ENCODE results near the gene TARS1. TPM values are rescaled to one million over a fixed set of nuclear protein-coding genes. Genes with fewer than 3 reads are reported as not detected.
A peak's percentile ranks its signal among the peaks of the same experiment; 100 is the strongest.

TARS1 gene
- total and polyA plus RNA-seq, 3 experiments from 2014 or later, result 71.5 to 236 (median 234) TPM

GRCh38 chr5:33444542-33444941 lies 3.8 kb downstream of the TARS1 start:
- Mint-ChIP-seq H3K36me3 (peaks cover 7 to 42% (median 18%) of the 10 kb centered on the region in 3 donors), H3K9me3 (no peaks in the 10 kb centered on the region), H3K27me3 (no peaks in the 10 kb centered on the region), H3K4me1 (peaks cover 39 to 57% (median 44%) of the 10 kb centered on the region in 3 donors), H3K4me3 (peak overlapping the region in 1 of 7 donors; percentile 5), H3K27ac (peak overlapping the region in 3 of 8 donors; percentile 4 to 33 (median 12))
- no peaks in the 10 kb centered on the region for H3K9me3 ChIP-seq (ENCODE audit: low read length)
- DNase-seq, result no peak
- ChIA-PET CTCF (no interaction called here), POLR2A (no interaction called here)
- H3K4me3 ChIP-seq (ENCODE audit: low read length), result no peak overlapping the region
- no peak overlapping the region for H3K27ac ChIP-seq (ENCODE audit: low read depth, low read length)
- H3K27me3 ChIP-seq (ENCODE audit: insufficient read depth, low read length, poor library complexity, severe bottlenecking), result no peaks in the 10 kb centered on the region
- H3K4me1 ChIP-seq (ENCODE audit: insufficient read depth, low read length), result peaks cover 19% of the 10 kb centered on the region
- peaks cover 17% of the 10 kb centered on the region for H3K36me3 ChIP-seq (ENCODE audit: insufficient read depth, low read length)

GRCh38 chr5:33445798-33446197 lies 5.0 kb downstream of the TARS1 start:
- H3K36me3 Mint-ChIP-seq, result peaks cover 7 to 51% (median 18%) of the 10 kb centered on the region in 3 donors

GRCh38 chr5:33448118-33448517 lies 7.4 kb downstream of the TARS1 start:
- POLR2A ChIA-PET, result no interaction called here
- H3K4me3 Mint-ChIP-seq, result no peak overlapping the region
- H3K4me3 ChIP-seq (ENCODE audit: low read length), result no peak overlapping the region
- peaks cover 34 to 55% (median 36%) of the 10 kb centered on the region in 3 donors for H3K4me1 Mint-ChIP-seq
- peak overlapping the region in 2 of 8 donors; percentile 6 to 15 for H3K27ac Mint-ChIP-seq
- H3K4me1 ChIP-seq (ENCODE audit: insufficient read depth, low read length), result peaks cover under 1% of the 10 kb centered on the region
- no peaks in the 10 kb centered on the region for H3K9me3 ChIP-seq (ENCODE audit: low read length)
- DNase-seq, result no peak
- H3K36me3 Mint-ChIP-seq, result peaks cover 7 to 66% (median 20%) of the 10 kb centered on the region in 3 donors
- H3K27me3 ChIP-seq (ENCODE audit: insufficient read depth, low read length, poor library complexity, severe bottlenecking), result no peaks in the 10 kb centered on the region
- H3K27me3 Mint-ChIP-seq, result no peaks in the 10 kb centered on the region
- no peaks in the 10 kb centered on the region for H3K9me3 Mint-ChIP-seq
- H3K36me3 ChIP-seq (ENCODE audit: insufficient read depth, low read length), result peaks cover 26% of the 10 kb centered on the region
- CTCF ChIA-PET, result interaction anchor here (2.1 kb wide), 1 partner anchor 12 kb away, joined by 5 read pairs; no protein-coding TSS in a partner anchor
- no peak overlapping the region for H3K27ac ChIP-seq (ENCODE audit: low read depth, low read length)

More at GRCh38 chr5:33445798-33446197, 5.0 kb downstream of the TARS1 start:
- CTCF ChIA-PET, result no interaction called here
- H3K9me3 Mint-ChIP-seq, result no peaks in the 10 kb centered on the region
- no peak for DNase-seq
- Histone ChIP-seq H3K4me1 (ENCODE audit: insufficient read depth, low read length) (peaks cover 16% of the 10 kb centered on the region), H3K27me3 (ENCODE audit: insufficient read depth, low read length, poor library complexity, severe bottlenecking) (no peaks in the 10 kb centered on the region), H3K27ac (ENCODE audit: low read depth, low read length) (no peak overlapping the region), H3K9me3 (ENCODE audit: low read length) (no peaks in the 10 kb centered on the region), H3K4me3 (ENCODE audit: low read length) (no peak overlapping the region), H3K36me3 (ENCODE audit: insufficient read depth, low read length) (peaks cover 24% of the 10 kb centered on the region)
- H3K27me3 Mint-ChIP-seq, result no peaks in the 10 kb centered on the region
- H3K27ac Mint-ChIP-seq, result peak overlapping the region in 5 of 8 donors; percentile 6 to 67 (median 40)
- POLR2A ChIA-PET, result no interaction called here
- H3K4me3 Mint-ChIP-seq, result no peak overlapping the region
- peaks cover 39 to 57% (median 44%) of the 10 kb centered on the region in 3 donors for H3K4me1 Mint-ChIP-seq

- ChIA-PET POLR2A (no interaction called here), CTCF (interaction anchor here (1.5 kb wide), 1 partner anchor 21 kb away, joined by 4 read pairs; no protein-coding TSS in a partner anchor)
- H3K4me1 Mint-ChIP-seq, result peaks cover 0 to 4% (median 2%) of the 10 kb centered on the region in 3 donors
- Histone ChIP-seq H3K9me3 (ENCODE audit: low read length) (no peaks in the 10 kb centered on the region), H3K4me3 (ENCODE audit: low read length) (no peak overlapping the region), H3K27me3 (ENCODE audit: insufficient read depth, low read length, poor library complexity, severe bottlenecking) (no peaks in the 10 kb centered on the region), H3K4me1 (ENCODE audit: insufficient read depth, low read length) (no peaks in the 10 kb centered on the region), H3K27ac (ENCODE audit: low read depth, low read length) (no peak overlapping the region), H3K36me3 (ENCODE audit: insufficient read depth, low read length) (peaks cover 79% of the 10 kb centered on the region)
- no peak for DNase-seq
- H3K4me3 Mint-ChIP-seq, result no peak overlapping the region
- peak overlapping the region in 1 of 8 donors; percentile 17 for H3K27ac Mint-ChIP-seq
- peaks cover 13 to 91% (median 29%) of the 10 kb centered on the region in 3 donors for H3K36me3 Mint-ChIP-seq
- H3K9me3 Mint-ChIP-seq, result no peaks in the 10 kb centered on the region
- H3K27me3 Mint-ChIP-seq, result no peaks in the 10 kb centered on the region
These were observed 16.4 kb downstream of the TARS1 start for GRCh38 chr5:33457126-33457525.

GRCh38 chr5:33457817-33458216 lies 17.1 kb downstream of the TARS1 start:
- Mint-ChIP-seq H3K4me1 (no peaks in the 10 kb centered on the region), H3K36me3 (peaks cover 13 to 93% (median 33%) of the 10 kb centered on the region in 3 donors), H3K27ac (no peak overlapping the region), H3K4me3 (no peak overlapping the region), H3K27me3 (no peaks in the 10 kb centered on the region), H3K9me3 (no peaks in the 10 kb centered on the region)
- Histone ChIP-seq H3K9me3 (ENCODE audit: low read length) (no peaks in the 10 kb centered on the region), H3K4me1 (ENCODE audit: insufficient read depth, low read length) (no peaks in the 10 kb centered on the region), H3K27me3 (ENCODE audit: insufficient read depth, low read length, poor library complexity, severe bottlenecking) (no peaks in the 10 kb centered on the region), H3K4me3 (ENCODE audit: low read length) (no peak overlapping the region), H3K27ac (ENCODE audit: low read depth, low read length) (no peak overlapping the region), H3K36me3 (ENCODE audit: insufficient read depth, low read length) (peaks cover 86% of the 10 kb centered on the region)
- no peak for DNase-seq
- ChIA-PET CTCF (interaction anchor here (1.5 kb wide), 1 partner anchor 22 kb away, joined by 4 read pairs; no protein-coding TSS in a partner anchor), POLR2A (no interaction called here)

GRCh38 chr5:33460210-33460609 lies 19.4 kb downstream of the TARS1 start:
- Histone ChIP-seq H3K4me1 (ENCODE audit: insufficient read depth, low read length) (no peaks in the 10 kb centered on the region), H3K27me3 (ENCODE audit: insufficient read depth, low read length, poor library complexity, severe bottlenecking) (no peaks in the 10 kb centered on the region), H3K9me3 (ENCODE audit: low read length) (no peaks in the 10 kb centered on the region), H3K36me3 (ENCODE audit: insufficient read depth, low read length) (peaks cover 86% of the 10 kb centered on the region), H3K4me3 (ENCODE audit: low read length) (no peak overlapping the region), H3K27ac (ENCODE audit: low read depth, low read length) (no peak overlapping the region)
- POLR2A ChIA-PET, result no interaction called here
- peak overlapping the region in 2 of 8 donors; percentile 9 to 77 for H3K27ac Mint-ChIP-seq
- DNase-seq, result no peak
- H3K4me1 Mint-ChIP-seq, result no peaks in the 10 kb centered on the region
- CTCF ChIA-PET, result no interaction called here
- H3K4me3 Mint-ChIP-seq, result no peak overlapping the region
- H3K9me3 Mint-ChIP-seq, result no peaks in the 10 kb centered on the region
- peaks cover 13 to 94% (median 34%) of the 10 kb centered on the region in 3 donors for H3K36me3 Mint-ChIP-seq
- no peaks in the 10 kb centered on the region for H3K27me3 Mint-ChIP-seq

GRCh38 chr5:33462456-33462855 lies 21.7 kb downstream of the TARS1 start:
- DNase-seq, result no peak
- H3K36me3 ChIP-seq (ENCODE audit: insufficient read depth, low read length), result peaks cover 77% of the 10 kb centered on the region
- no peaks in the 10 kb centered on the region for H3K4me1 ChIP-seq (ENCODE audit: insufficient read depth, low read length)
- no peaks in the 10 kb centered on the region for H3K4me1 Mint-ChIP-seq
- no peak overlapping the region for H3K27ac Mint-ChIP-seq
- peaks cover 4 to 96% (median 39%) of the 10 kb centered on the region in 3 donors for H3K36me3 Mint-ChIP-seq
- no peaks in the 10 kb centered on the region for H3K9me3 Mint-ChIP-seq
- CTCF ChIA-PET, result no interaction called here
- no peak overlapping the region for H3K27ac ChIP-seq (ENCODE audit: low read depth, low read length)
- no peak overlapping the region for H3K4me3 ChIP-seq (ENCODE audit: low read length)
- POLR2A ChIA-PET, result no interaction called here
- H3K4me3 Mint-ChIP-seq, result no peak overlapping the region
- no peaks in the 10 kb centered on the region for H3K27me3 Mint-ChIP-seq
- H3K9me3 ChIP-seq (ENCODE audit: low read length), result no peaks in the 10 kb centered on the region
- no peaks in the 10 kb centered on the region for H3K27me3 ChIP-seq (ENCODE audit: insufficient read depth, low read length, poor library complexity, severe bottlenecking)

GRCh38 chr5:33465120-33465519 lies 24.4 kb downstream of the TARS1 start:
- Mint-ChIP-seq H3K36me3 (peaks cover 0 to 96% (median 39%) of the 10 kb centered on the region in 3 donors), H3K4me1 (no peaks in the 10 kb centered on the region), H3K27ac (no peak overlapping the region), H3K4me3 (no peak overlapping the region), H3K27me3 (no peaks in the 10 kb centered on the region), H3K9me3 (no peaks in the 10 kb centered on the region)
- CTCF ChIA-PET, result interaction anchor here (1.3 kb wide), 1 partner anchor 29 kb away, joined by 3 read pairs; no protein-coding TSS in a partner anchor
- Histone ChIP-seq H3K27ac (ENCODE audit: low read depth, low read length) (no peak overlapping the region), H3K27me3 (ENCODE audit: insufficient read depth, low read length, poor library complexity, severe bottlenecking) (no peaks in the 10 kb centered on the region), H3K36me3 (ENCODE audit: insufficient read depth, low read length) (peaks cover 66% of the 10 kb centered on the region), H3K4me1 (ENCODE audit: insufficient read depth, low read length) (no peaks in the 10 kb centered on the region), H3K4me3 (ENCODE audit: low read length) (no peak overlapping the region), H3K9me3 (ENCODE audit: low read length) (no peaks in the 10 kb centered on the region)
- DNase-seq, result no peak
- POLR2A ChIA-PET, result no interaction called here

Data from CD8-positive, alpha-beta memory T cell (primary cell).